Measurements from ENCODE around the gene EREG.

GRCh38 chr4:74319470-74319869 lies 45.5 kb upstream of the EREG start:
- TF ChIP-seq, protein P1, sequence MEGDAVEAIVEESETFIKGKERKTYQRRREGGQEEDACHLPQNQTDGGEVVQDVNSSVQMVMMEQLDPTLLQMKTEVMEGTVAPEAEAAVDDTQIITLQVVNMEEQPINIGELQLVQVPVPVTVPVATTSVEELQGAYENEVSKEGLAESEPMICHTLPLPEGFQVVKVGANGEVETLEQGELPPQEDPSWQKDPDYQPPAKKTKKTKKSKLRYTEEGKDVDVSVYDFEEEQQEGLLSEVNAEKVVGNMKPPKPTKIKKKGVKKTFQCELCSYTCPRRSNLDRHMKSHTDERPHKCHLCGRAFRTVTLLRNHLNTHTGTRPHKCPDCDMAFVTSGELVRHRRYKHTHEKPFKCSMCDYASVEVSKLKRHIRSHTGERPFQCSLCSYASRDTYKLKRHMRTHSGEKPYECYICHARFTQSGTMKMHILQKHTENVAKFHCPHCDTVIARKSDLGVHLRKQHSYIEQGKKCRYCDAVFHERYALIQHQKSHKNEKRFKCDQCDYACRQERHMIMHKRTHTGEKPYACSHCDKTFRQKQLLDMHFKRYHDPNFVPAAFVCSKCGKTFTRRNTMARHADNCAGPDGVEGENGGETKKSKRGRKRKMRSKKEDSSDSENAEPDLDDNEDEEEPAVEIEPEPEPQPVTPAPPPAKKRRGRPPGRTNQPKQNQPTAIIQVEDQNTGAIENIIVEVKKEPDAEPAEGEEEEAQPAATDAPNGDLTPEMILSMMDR (IDR thresholded peaks at IDR 0.05 in 2 of 3, conservative IDR thresholded peaks at IDR 0.05 in 1 of 3; ENCODE audit: control insufficient read depth in 2 of 3, extremely low read depth in 1 of 3, insufficient read depth in 1 of 3, low read depth in 3 of 3, low read length in 3 of 3) = no peak
- TF ChIP-seq YY1 (IDR thresholded peaks at IDR 0.05; ENCODE audit: low read depth, low read length) (no peak), MAX (IDR thresholded peaks at IDR 0.05; ENCODE audit: low read depth, low read length) (no peak), SREBF2 (IDR thresholded peaks at IDR 0.05; ENCODE audit: low read length) (no peak), PML (IDR thresholded peaks at IDR 0.05; ENCODE audit: low read length) (no peak), BHLHE40 (IDR thresholded peaks at IDR 0.05; ENCODE audit: borderline replicate concordance in 1 of 2, low read depth in 2 of 2, low read length in 1 of 2) (no peak), SUZ12 (IDR thresholded peaks at IDR 0.05; ENCODE audit: unreplicated experiment) (no peak), FOXM1 (IDR thresholded peaks at IDR 0.05; ENCODE audit: low read depth, low read length) (no peak)

Data from GM12878 (cell line).